Esophagus squamous epithelium (tissue), 5 donors: Measurements from ENCODE around the gene CCDC201. TPM values are rescaled to one million over a fixed set of nuclear protein-coding genes. Genes with fewer than 3 reads are reported as not detected.

Experiments
- DNase-seq: peaks from one replicate; lab custom pipeline; 2025; lab: John Stamatoyannopoulos, UW
- H3K27ac ChIP-seq, 4 donors: fragments of 200-600 bp; sonication (generic); one replicate each; pipeline ENCODE4 v1.5.1; 2016 to 2019; ENCODE audit warnings: mild to moderate bottlenecking in 1 of 4
- H3K27me3 ChIP-seq, 4 donors: fragments of 200-600 bp; sonication (generic); 1 replicate in 3 of 4; 2 replicates in 1 of 4; pipeline versions ENCODE4 v1.5.1 to v1.6.0; 2017 to 2021; ENCODE audit warnings: antibody characterized with exemption in 1 of 4
- H3K36me3 ChIP-seq, 3 donors: fragments of 200-600 bp; sonication (generic); one replicate each; pipeline ENCODE4 v1.5.1; 2016 to 2019
- H3K4me1 ChIP-seq, 3 donors: fragments of 200-600 bp; sonication (generic); one replicate each; pipeline ENCODE4 v1.5.1; 2017 to 2019
- H3K4me3 ChIP-seq, 4 donors: fragments of 200-600 bp; sonication (generic); 1 replicate in 3 of 4; 2 replicates in 1 of 4; pipeline ENCODE4 v1.5.1; 2016 to 2019; ENCODE audit warnings: mild to moderate bottlenecking in 2 of 4, moderate library complexity in 1 of 4
- H3K9me3 ChIP-seq, 3 donors: fragments of 200-600 bp; sonication (generic); one replicate each; pipeline ENCODE4 v1.5.1; 2016 to 2019
- POLR2A ChIP-seq, 4 donors: fragments of 450-650 bp; IDR thresholded peaks; one replicate each; pipeline ENCODE4 v1.6.1; 2017; ENCODE audit warnings: antibody characterized with exemption in 4 of 4, mild to moderate bottlenecking in 4 of 4, moderate library complexity in 3 of 4
- WGBS, 2 donors: methylation state at CpG; one replicate each; pipeline ENCODE4 v1.1.5; 2018; 5-methylcytosine and 5-hydroxymethylcytosine counted together
- intact Hi-C: fragments of 100-400 bp; cut with DNase I; formaldehyde crosslinking; loops from one replicate; pipeline ENCODE4 v1.15.0; 2022
- total RNA-seq, 4 donors: library from RNA; depleted of rRNA; stranded (reverse); fragments of >200 nt; gene quantifications; one replicate each; pipeline ENCODE4 v1.1.0, GENCODE V29; 2016
- TF ChIP-seq, protein P1 (sequence below), 6 experiments: fragments of 450-650 bp in 4 of 6; fragments of 200-600 bp in 2 of 6; sonication (generic) in 2 of 6; IDR thresholded peaks; one replicate each; pipeline ENCODE4 v1.5.1; 2016 to 2019; ENCODE audit warnings: antibody characterized with exemption in 6 of 6, mild to moderate bottlenecking in 4 of 6, moderate library complexity in 4 of 6
- donor health status: DM: yes; HTN: yes; CAD: no.

The CCDC201 gene
- total RNA-seq, 4 donors from 2014 or later = not detected

DNA sequence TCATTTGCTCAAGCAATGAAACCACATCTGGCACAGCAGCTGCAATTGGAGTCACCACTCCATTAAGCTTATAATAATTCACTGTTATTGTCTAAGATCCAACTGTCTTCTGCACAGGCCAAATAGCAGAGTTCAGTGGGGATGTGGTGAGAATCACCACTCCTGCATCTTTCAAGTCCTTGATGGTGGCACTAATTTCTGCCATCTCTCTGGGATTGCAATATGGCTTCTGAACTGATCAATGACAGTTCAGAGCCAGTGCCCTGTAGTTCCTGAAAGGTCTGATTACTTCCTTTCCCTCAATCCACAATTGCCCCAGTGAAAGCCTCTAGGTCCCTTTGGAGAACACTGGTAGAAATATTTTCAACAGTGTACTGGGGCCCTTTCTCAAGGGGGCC is 21.8 kb upstream of the CCDC201 start:
- Histone ChIP-seq H3K27ac (no peak overlapping the region), H3K4me1 (no peaks in the 10 kb centered on the region), H3K4me3 (no peak overlapping the region), H3K36me3 (no peaks in the 10 kb centered on the region), H3K27me3 (peaks cover 0 to 54% (median under 1%) of the 10 kb centered on the region in 4 donors), H3K9me3 (no peaks in the 10 kb centered on the region)
- intact Hi-C loops = no loop called here
- no peak for DNase-seq
- TF ChIP-seq POLR2A (IDR thresholded peaks at IDR 0.05) = no peak
- TF ChIP-seq, protein P1, sequence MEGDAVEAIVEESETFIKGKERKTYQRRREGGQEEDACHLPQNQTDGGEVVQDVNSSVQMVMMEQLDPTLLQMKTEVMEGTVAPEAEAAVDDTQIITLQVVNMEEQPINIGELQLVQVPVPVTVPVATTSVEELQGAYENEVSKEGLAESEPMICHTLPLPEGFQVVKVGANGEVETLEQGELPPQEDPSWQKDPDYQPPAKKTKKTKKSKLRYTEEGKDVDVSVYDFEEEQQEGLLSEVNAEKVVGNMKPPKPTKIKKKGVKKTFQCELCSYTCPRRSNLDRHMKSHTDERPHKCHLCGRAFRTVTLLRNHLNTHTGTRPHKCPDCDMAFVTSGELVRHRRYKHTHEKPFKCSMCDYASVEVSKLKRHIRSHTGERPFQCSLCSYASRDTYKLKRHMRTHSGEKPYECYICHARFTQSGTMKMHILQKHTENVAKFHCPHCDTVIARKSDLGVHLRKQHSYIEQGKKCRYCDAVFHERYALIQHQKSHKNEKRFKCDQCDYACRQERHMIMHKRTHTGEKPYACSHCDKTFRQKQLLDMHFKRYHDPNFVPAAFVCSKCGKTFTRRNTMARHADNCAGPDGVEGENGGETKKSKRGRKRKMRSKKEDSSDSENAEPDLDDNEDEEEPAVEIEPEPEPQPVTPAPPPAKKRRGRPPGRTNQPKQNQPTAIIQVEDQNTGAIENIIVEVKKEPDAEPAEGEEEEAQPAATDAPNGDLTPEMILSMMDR (IDR thresholded peaks at IDR 0.05) = no peak

DNA sequence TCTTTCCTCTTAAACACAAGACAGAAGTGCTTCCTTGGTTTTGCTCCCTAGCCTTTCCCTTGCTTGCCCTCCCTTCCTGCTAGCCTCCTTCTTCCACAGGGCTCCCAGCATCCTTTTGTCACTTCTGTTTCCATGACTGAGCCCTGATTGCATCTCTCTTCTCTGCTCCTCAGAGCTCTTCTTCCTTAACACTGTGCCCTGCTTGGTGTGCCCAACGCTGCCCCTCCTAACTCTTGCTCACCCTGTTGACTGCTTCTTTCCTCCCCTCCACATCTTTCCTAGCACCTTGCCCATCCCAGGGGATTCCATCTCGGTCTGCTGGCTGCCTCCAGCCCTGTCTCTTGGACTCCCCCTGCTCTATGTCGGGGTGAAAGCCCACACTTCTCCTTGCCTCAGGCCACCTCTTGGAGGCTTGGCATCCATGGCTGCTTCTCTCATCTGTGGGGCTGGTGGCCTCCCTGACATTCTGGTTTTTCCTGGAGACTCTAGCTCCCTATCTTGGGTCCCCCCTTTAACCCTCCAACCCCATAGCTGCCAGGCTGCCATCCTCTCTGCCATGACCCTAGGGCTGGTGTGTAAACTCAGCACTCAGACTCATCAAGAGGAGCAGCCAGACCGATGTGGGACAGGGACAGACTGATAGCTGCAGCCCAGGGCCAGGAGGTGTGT is 21.2 kb upstream of the CCDC201 start:
- no peaks in the 10 kb centered on the region for H3K36me3 ChIP-seq
- peaks cover 0 to 59% (median 2%) of the 10 kb centered on the region in 4 donors for H3K27me3 ChIP-seq
- WGBS, 2 donors = 66 to 73% methylated on average over 3 of the region's 4 CpGs
- peaks cover 0 to under 1% (median 0%) of the 10 kb centered on the region in 3 donors for H3K4me1 ChIP-seq
- H3K27ac ChIP-seq = no peak overlapping the region
- intact Hi-C loops = no loop called here
- H3K4me3 ChIP-seq = no peak overlapping the region
- no peaks in the 10 kb centered on the region for H3K9me3 ChIP-seq
- no peak for DNase-seq
- TF ChIP-seq POLR2A (IDR thresholded peaks at IDR 0.05) = no peak
- TF ChIP-seq, protein P1 (IDR thresholded peaks at IDR 0.05) = no peak

DNA sequence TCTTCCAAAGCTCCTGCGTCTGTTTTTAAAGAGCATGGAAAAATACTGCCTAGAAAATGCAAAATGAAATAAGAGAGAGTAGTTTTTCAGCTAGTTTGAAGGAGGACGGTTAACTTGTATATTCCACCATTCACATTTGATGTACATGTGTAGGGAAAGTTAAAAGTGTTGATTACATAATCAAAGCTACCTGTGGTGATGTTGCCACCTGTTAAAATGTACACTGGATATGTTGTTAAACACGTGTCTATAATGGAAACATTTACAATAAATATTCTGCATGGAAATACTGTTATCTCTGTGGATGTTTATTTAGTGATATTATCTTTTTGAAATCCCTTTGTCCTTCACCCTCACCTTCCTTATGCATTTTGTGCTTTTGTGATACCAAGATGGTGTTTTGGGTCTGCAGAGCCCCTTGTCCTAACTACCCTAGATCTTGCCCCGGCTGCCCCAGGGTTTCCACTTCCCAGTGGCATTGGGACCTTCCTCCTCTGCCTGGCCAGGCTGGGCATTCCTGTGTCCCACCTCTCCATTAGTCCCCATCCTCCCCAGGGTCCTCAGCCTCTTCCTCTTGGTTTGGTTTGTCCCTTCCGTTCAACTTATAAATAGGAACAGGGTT is 20.6 kb upstream of the CCDC201 start:
- TF ChIP-seq, protein P1 (IDR thresholded peaks at IDR 0.05) = no peak
- TF ChIP-seq POLR2A (IDR thresholded peaks at IDR 0.05) = no peak
- Histone ChIP-seq H3K27ac (no peak overlapping the region), H3K4me1 (peaks cover 0 to 7% (median 4%) of the 10 kb centered on the region in 3 donors), H3K36me3 (no peaks in the 10 kb centered on the region), H3K9me3 (no peaks in the 10 kb centered on the region), H3K4me3 (no peak overlapping the region), H3K27me3 (peaks cover 0 to 65% (median 2%) of the 10 kb centered on the region in 4 donors)
- intact Hi-C loops = no loop called here
- 53 to 65% methylated on average over 5 of the region's 5 CpGs for WGBS, 2 donors
- DNase-seq = no peak

DNA sequence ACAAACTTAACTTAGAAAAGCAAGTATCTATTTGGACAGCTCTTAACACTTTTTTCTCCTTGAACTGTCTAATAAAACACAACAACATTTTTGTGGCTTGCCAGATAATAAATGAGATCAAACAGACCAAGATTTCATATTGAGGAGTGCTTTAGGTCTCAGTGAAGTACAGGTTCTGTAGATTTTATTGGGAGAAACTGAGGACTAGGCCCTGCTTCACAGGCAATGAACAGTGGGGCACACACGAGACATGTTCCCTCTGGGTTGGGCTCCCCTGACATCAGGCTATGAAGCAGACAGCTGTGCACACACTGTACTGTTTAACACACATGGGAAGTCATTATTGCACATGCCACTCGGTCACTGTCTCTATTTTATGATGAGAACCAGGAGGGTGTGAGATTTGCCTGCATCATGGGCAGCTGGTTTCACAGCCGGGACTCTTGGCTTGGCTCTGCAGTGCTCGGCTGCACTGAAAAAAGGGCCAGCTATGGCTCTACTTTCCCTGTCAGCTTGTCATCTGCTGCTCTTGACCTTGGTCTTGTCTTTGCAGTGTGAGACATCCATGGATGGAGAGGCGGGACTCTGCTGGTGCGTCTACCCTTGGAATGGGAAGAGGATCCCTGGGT is 19.6 kb upstream of the CCDC201 start:
- Histone ChIP-seq H3K4me3 (no peak overlapping the region), H3K36me3 (no peaks in the 10 kb centered on the region), H3K27me3 (peaks cover 0 to 75% (median 2%) of the 10 kb centered on the region in 4 donors), H3K27ac (no peak overlapping the region), H3K4me1 (peaks cover 0 to 13% (median 8%) of the 10 kb centered on the region in 3 donors), H3K9me3 (no peaks in the 10 kb centered on the region)
- intact Hi-C loops = no loop called here
- TF ChIP-seq, protein P1 (IDR thresholded peaks at IDR 0.05) = no peak
- TF ChIP-seq POLR2A (IDR thresholded peaks at IDR 0.05) = no peak
- WGBS, 2 donors = 65 to 89% methylated on average over 3 to 5 of the region's 6 CpGs
- no peak for DNase-seq
